Activated T-cell treated with anti-CD3 and anti-CD28 coated beads, Interleukin-2, amount 50 U/mL, for 4 hours (primary cell): Measurements from ENCODE around the gene ICA1. TPM values are rescaled to one million over a fixed set of nuclear protein-coding genes. Genes with fewer than 3 reads are reported as not detected.
"Not testable (repeated sequence)": the region's sequence is repeated elsewhere in the genome, so short reads cannot be mapped to it uniquely, and the experiment has no call there.

Experiments used
- ATAC-seq, 2 donors: fragments of 200-7000 bp; cut with Tn5 transposase; one replicate each; pipeline ENCODE4 v1.10.0; 2021
- DNase-seq: peaks from one replicate; pipeline ENCODE4 v3.0.0-alpha.2; 2020
- H3K27me3 Mint-ChIP-seq: one replicate; pipeline ENCODE4 v1.8.0; 2021; ENCODE audit warnings: low read depth, mixed read lengths
- H3K36me3 Mint-ChIP-seq: one replicate; pipeline ENCODE4 v1.8.0; 2022; ENCODE audit warnings: mixed read lengths; ENCODE audit not compliant: insufficient read depth
- H3K4me1 Mint-ChIP-seq: one replicate; pipeline ENCODE4 v1.8.0; 2021; ENCODE audit warnings: low read depth, mixed read lengths
- H3K4me3 Mint-ChIP-seq: one replicate; pipeline ENCODE4 v1.8.0; 2021; ENCODE audit warnings: mild to moderate bottlenecking, moderate library complexity, mixed read lengths
- H3K9me3 Mint-ChIP-seq: one replicate; pipeline ENCODE4 v1.8.0; 2021; ENCODE audit warnings: mixed read lengths
- total RNA-seq, 3 donors: library from RNA; stranded (reverse); gene quantifications; one replicate each; pipeline ENCODE4 v1.2.1, GENCODE V29; 2021

The ICA1 gene
- total RNA-seq, 3 donors from 2014 or later: 0.18 to 0.41 (median 0.32) TPM

- no peak overlapping the region for H3K4me3 Mint-ChIP-seq
- peak; percentile 39 to 44 for ATAC-seq
- DNase-seq: no peak
- H3K36me3 Mint-ChIP-seq: no peaks in the 10 kb centered on the region
- H3K4me1 Mint-ChIP-seq: peaks cover 39% of the 10 kb centered on the region
- H3K27me3 Mint-ChIP-seq: no peaks in the 10 kb centered on the region
- peaks cover 3% of the 10 kb centered on the region for H3K9me3 Mint-ChIP-seq
Measured at GRCh38 chr7:8115547-8116402, 146.2 kb downstream of the ICA1 start.

GRCh38 chr7:8114175-8114574 lies 147.8 kb downstream of the ICA1 start:
- Mint-ChIP-seq H3K27me3 (no peaks in the 10 kb centered on the region), H3K9me3 (peaks cover 3% of the 10 kb centered on the region), H3K4me3 (no peak overlapping the region), H3K4me1 (peaks cover 39% of the 10 kb centered on the region), H3K36me3 (no peaks in the 10 kb centered on the region)
- no peak for DNase-seq
- ATAC-seq: no peak

GRCh38 chr7:8113184-8113583 lies 148.8 kb downstream of the ICA1 start:
- Mint-ChIP-seq H3K36me3 (no peaks in the 10 kb centered on the region), H3K4me1 (peaks cover 39% of the 10 kb centered on the region), H3K9me3 (peaks cover 3% of the 10 kb centered on the region), H3K27me3 (no peaks in the 10 kb centered on the region), H3K4me3 (no peak overlapping the region)
- DNase-seq (no peak), ATAC-seq (no peak)

GRCh38 chr7:8112685-8113084 lies 149.3 kb downstream of the ICA1 start:
- DNase-seq: no peak
- peaks cover 3% of the 10 kb centered on the region for H3K9me3 Mint-ChIP-seq
- no peaks in the 10 kb centered on the region for H3K36me3 Mint-ChIP-seq
- peaks cover 39% of the 10 kb centered on the region for H3K4me1 Mint-ChIP-seq
- ATAC-seq: no peak
- no peaks in the 10 kb centered on the region for H3K27me3 Mint-ChIP-seq
- no peak overlapping the region for H3K4me3 Mint-ChIP-seq

- DNase-seq (no peak), ATAC-seq (no peak)
- H3K9me3 Mint-ChIP-seq: peaks cover 3% of the 10 kb centered on the region
- H3K36me3 Mint-ChIP-seq: no peaks in the 10 kb centered on the region
- H3K4me3 Mint-ChIP-seq: no peak overlapping the region
- no peaks in the 10 kb centered on the region for H3K27me3 Mint-ChIP-seq
- H3K4me1 Mint-ChIP-seq: peaks cover 30% of the 10 kb centered on the region
Measured at GRCh38 chr7:8111282-8111960, 150.5 kb downstream of the ICA1 start.

GRCh38 chr7:8109196-8110022 lies 152.6 kb downstream of the ICA1 start:
- H3K4me3 Mint-ChIP-seq: no peak overlapping the region
- no peak for ATAC-seq
- H3K9me3 Mint-ChIP-seq: no peaks in the 10 kb centered on the region
- no peaks in the 10 kb centered on the region for H3K36me3 Mint-ChIP-seq
- peaks cover 28% of the 10 kb centered on the region for H3K4me1 Mint-ChIP-seq
- DNase-seq: no peak
- H3K27me3 Mint-ChIP-seq: no peaks in the 10 kb centered on the region

GRCh38 chr7:8105449-8106095 lies 156.4 kb downstream of the ICA1 start:
- H3K36me3 Mint-ChIP-seq: peaks cover 2% of the 10 kb centered on the region
- ATAC-seq (peak; percentile 51 to 62), DNase-seq (no peak)
- peaks cover 23% of the 10 kb centered on the region for H3K4me1 Mint-ChIP-seq
- H3K9me3 Mint-ChIP-seq: peaks cover 11% of the 10 kb centered on the region
- no peaks in the 10 kb centered on the region for H3K27me3 Mint-ChIP-seq
- no peak overlapping the region for H3K4me3 Mint-ChIP-seq

GRCh38 chr7:8103282-8103681 lies 158.7 kb downstream of the ICA1 start:
- no peaks in the 10 kb centered on the region for H3K27me3 Mint-ChIP-seq
- H3K36me3 Mint-ChIP-seq: peaks cover 2% of the 10 kb centered on the region
- H3K9me3 Mint-ChIP-seq: peaks cover 22% of the 10 kb centered on the region

GRCh38 chr7:8101292-8101691 lies 160.7 kb downstream of the ICA1 start:
- not testable (repeated sequence) for DNase-seq, H3K36me3 Mint-ChIP-seq, ATAC-seq, H3K27me3 Mint-ChIP-seq, H3K4me3 Mint-ChIP-seq
- peaks cover 28% of the 10 kb centered on the region for H3K9me3 Mint-ChIP-seq
- H3K4me1 Mint-ChIP-seq: peaks cover 21% of the 10 kb centered on the region

More at GRCh38 chr7:8103282-8103681, 158.7 kb downstream of the ICA1 start:
- Mint-ChIP-seq H3K4me3 (no peak overlapping the region), H3K4me1 (peaks cover 23% of the 10 kb centered on the region)
- ATAC-seq (no peak), DNase-seq (no peak)

GRCh38 chr7:8094164-8095140 lies 167.5 kb downstream of the ICA1 start:
- peaks cover 16% of the 10 kb centered on the region for H3K36me3 Mint-ChIP-seq
- no peak overlapping the region for H3K4me3 Mint-ChIP-seq
- no peaks in the 10 kb centered on the region for H3K4me1 Mint-ChIP-seq
- H3K9me3 Mint-ChIP-seq: peaks cover 15% of the 10 kb centered on the region
- no peak for ATAC-seq
- H3K27me3 Mint-ChIP-seq: no peaks in the 10 kb centered on the region
- DNase-seq: no peak

- Mint-ChIP-seq H3K4me3 (no peak overlapping the region), H3K9me3 (peaks cover under 1% of the 10 kb centered on the region), H3K4me1 (no peaks in the 10 kb centered on the region), H3K36me3 (peaks cover 16% of the 10 kb centered on the region), H3K27me3 (no peaks in the 10 kb centered on the region)
- ATAC-seq (no peak), DNase-seq (no peak)
Measured at GRCh38 chr7:8092140-8092539, 169.8 kb downstream of the ICA1 start.

GRCh38 chr7:8089036-8089780 lies 172.8 kb downstream of the ICA1 start:
- DNase-seq: no peak
- Mint-ChIP-seq H3K4me1 (no peaks in the 10 kb centered on the region), H3K36me3 (peaks cover 30% of the 10 kb centered on the region), H3K9me3 (no peaks in the 10 kb centered on the region), H3K4me3 (no peak overlapping the region), H3K27me3 (no peaks in the 10 kb centered on the region)
- no peak for ATAC-seq
